CD8-positive, alpha-beta memory T cell (primary cell): ENCODE data around the gene MYO5B. TPM values are rescaled to one million over a fixed set of nuclear protein-coding genes. Genes with fewer than 3 reads are reported as not detected.

Experiments
- CTCF ChIA-PET: fragments of 350-600 bp; sonication (Branson Sonifier 250); formaldehyde crosslinking; loops from one replicate; lab custom pipeline; 2021; ENCODE audit warnings: antibody characterized with exemption; lab: Charles Lee
- POLR2A ChIA-PET: fragments of 350-600 bp; sonication (Branson Sonifier 250); formaldehyde crosslinking; loops from one replicate; lab custom pipeline; 2021; ENCODE audit warnings: antibody characterized with exemption; lab: Charles Lee
- DNase-seq, 5 donors: peaks; one replicate each; pipeline versions ENCODE4 v3.0.0 to v3.0.0-alpha.2; 2020 to 2022; ENCODE audit warnings: mixed read lengths in 1 of 5
- H3K27ac ChIP-seq: one replicate; pipeline ENCODE4 v1.7.0; 2013; ENCODE audit warnings: low read depth, mild to moderate bottlenecking, low read length, moderate library complexity
- H3K27me3 ChIP-seq: 2 replicates; pipeline ENCODE4 v1.7.0; 2013; ENCODE audit warnings: low read length, mild to moderate bottlenecking; ENCODE audit not compliant: insufficient read depth, poor library complexity, severe bottlenecking
- H3K36me3 ChIP-seq: 2 replicates; pipeline ENCODE4 v1.7.0; 2013; ENCODE audit warnings: mild to moderate bottlenecking, low read length, moderate library complexity; ENCODE audit not compliant: insufficient read depth
- H3K4me1 ChIP-seq: 2 replicates; pipeline ENCODE4 v1.7.0; 2013; ENCODE audit warnings: mild to moderate bottlenecking, low read length, moderate library complexity; ENCODE audit not compliant: insufficient read depth
- H3K4me3 ChIP-seq: 2 replicates; pipeline ENCODE4 v1.7.0; 2013; ENCODE audit warnings: mild to moderate bottlenecking, low read length
- H3K9me3 ChIP-seq: 2 replicates; pipeline ENCODE4 v1.7.0; 2013; ENCODE audit warnings: mild to moderate bottlenecking, low read length
- H3K27ac Mint-ChIP-seq, 8 donors: one replicate each; pipeline ENCODE4 v1.8.0; 2020 to 2021; ENCODE audit warnings: mixed read lengths in 8 of 8, mild to moderate bottlenecking in 6 of 8, inconsistent platforms in 3 of 8, moderate library complexity in 3 of 8
- H3K27me3 Mint-ChIP-seq, 2 donors: one replicate each; pipeline ENCODE4 v1.8.0; 2020 to 2021; ENCODE audit warnings: mixed read lengths in 2 of 2, mild to moderate bottlenecking in 1 of 2, moderate library complexity in 1 of 2
- H3K36me3 Mint-ChIP-seq, 3 donors: one replicate each; pipeline ENCODE4 v1.8.0; 2020 to 2021; ENCODE audit warnings: mixed read lengths in 3 of 3, inconsistent platforms in 1 of 3, mild to moderate bottlenecking in 1 of 3
- H3K4me1 Mint-ChIP-seq, 3 donors: one replicate each; pipeline ENCODE4 v1.8.0; 2020 to 2021; ENCODE audit warnings: mixed read lengths in 3 of 3, inconsistent platforms in 1 of 3, mild to moderate bottlenecking in 1 of 3
- H3K4me3 Mint-ChIP-seq, 7 donors: one replicate each; pipeline ENCODE4 v1.8.0; 2020 to 2021; ENCODE audit warnings: mixed read lengths in 7 of 7, mild to moderate bottlenecking in 6 of 7, moderate library complexity in 4 of 7, inconsistent platforms in 2 of 7
- H3K9me3 Mint-ChIP-seq, 5 donors: one replicate each; pipeline ENCODE4 v1.8.0; 2020 to 2022; ENCODE audit warnings: mixed read lengths in 5 of 5, mild to moderate bottlenecking in 3 of 5, moderate library complexity in 2 of 5, inconsistent platforms in 1 of 5
- polyA plus RNA-seq: library from polyadenylated mRNA; unstranded; fragments of 300-500 nt; fragmentation: Illumina TruSeq; gene quantifications from one replicate; pipeline ENCODE4 v1.2.3, GENCODE V29; 2021
- total RNA-seq, 2 experiments: library from RNA; stranded (reverse); gene quantifications; one replicate each; pipeline ENCODE4 v1.2.3, GENCODE V29; 2021

MYO5B gene
- total and polyA plus RNA-seq, 3 experiments from 2014 or later: 0.07 to 0.11 TPM; not detected in 1

DNA sequence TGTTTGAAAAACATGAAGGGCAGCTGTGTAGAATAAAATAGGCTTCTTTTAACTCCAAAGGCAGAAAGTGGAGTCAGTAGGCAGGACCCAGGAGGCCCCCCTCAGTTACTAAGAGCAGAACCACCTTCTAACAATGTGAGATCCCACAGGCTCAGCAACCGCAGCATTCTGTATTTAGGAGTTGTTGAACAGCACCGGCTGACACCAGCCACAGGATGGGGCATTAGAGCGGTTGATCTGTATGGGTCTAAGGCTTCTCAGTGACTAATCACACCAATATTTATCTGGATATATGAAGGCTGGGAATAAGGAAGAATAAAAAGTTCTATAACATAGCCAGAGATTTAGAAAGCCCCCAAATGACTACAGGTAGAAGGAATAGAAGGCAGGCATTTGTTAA, 51.7 kb downstream of the MYO5B start:
- DNase-seq: no peak
- Mint-ChIP-seq H3K36me3 (no peaks in the 10 kb centered on the region), H3K27me3 (peaks cover 21 to 65% of the 10 kb centered on the region in 2 donors), H3K4me1 (no peaks in the 10 kb centered on the region), H3K9me3 (peaks cover 0 to 7% (median 0%) of the 10 kb centered on the region in 5 donors), H3K4me3 (no peak overlapping the region), H3K27ac (no peak overlapping the region)
- Histone ChIP-seq H3K9me3 (no peaks in the 10 kb centered on the region), H3K27ac (no peak overlapping the region), H3K4me3 (no peak overlapping the region), H3K4me1 (no peaks in the 10 kb centered on the region), H3K36me3 (no peaks in the 10 kb centered on the region), H3K27me3 (no peaks in the 10 kb centered on the region)
- POLR2A ChIA-PET: no interaction called here
- CTCF ChIA-PET: no interaction called here

DNA sequence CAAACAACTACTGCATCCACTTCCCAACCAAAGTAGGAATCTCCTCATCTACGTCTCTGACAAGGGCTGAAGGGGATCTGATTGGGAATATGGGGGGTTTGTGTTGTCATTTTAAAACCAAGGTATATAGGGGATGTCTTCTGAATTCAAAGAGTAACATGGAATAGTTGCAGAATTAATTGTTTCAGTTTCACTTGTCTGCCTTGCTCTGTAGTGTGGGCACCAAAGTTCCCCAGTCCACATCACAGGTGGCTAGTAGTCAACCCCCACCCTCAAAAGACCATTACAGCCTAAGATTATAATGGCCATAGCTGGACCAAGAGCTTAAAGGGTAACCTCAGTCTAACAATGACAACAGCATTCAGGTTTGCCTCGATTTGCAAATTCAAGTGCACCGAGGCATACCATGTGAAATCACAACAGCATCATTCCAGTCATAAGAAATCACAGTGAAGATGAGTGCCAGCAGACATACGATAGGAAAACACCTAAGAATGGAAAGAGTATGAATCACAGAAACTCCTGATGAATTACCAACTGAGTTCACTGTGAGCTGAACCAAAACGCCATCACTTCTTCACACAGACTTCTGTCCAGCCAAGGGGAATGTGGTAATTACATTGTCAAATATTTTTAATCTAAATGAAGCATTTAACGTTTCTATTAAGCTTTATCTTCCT, 52.4 kb downstream of the MYO5B start:
- H3K4me1 Mint-ChIP-seq: no peaks in the 10 kb centered on the region
- Histone ChIP-seq H3K36me3 (no peaks in the 10 kb centered on the region), H3K4me3 (no peak overlapping the region), H3K27me3 (no peaks in the 10 kb centered on the region), H3K4me1 (no peaks in the 10 kb centered on the region), H3K27ac (no peak overlapping the region), H3K9me3 (no peaks in the 10 kb centered on the region)
- no peak for DNase-seq
- no peaks in the 10 kb centered on the region for H3K36me3 Mint-ChIP-seq
- H3K9me3 Mint-ChIP-seq: peaks cover 0 to 7% (median 0%) of the 10 kb centered on the region in 5 donors
- no peak overlapping the region for H3K4me3 Mint-ChIP-seq
- POLR2A ChIA-PET: no interaction called here
- CTCF ChIA-PET: no interaction called here
- no peak overlapping the region for H3K27ac Mint-ChIP-seq
- peaks cover 22 to 69% of the 10 kb centered on the region in 2 donors for H3K27me3 Mint-ChIP-seq

DNA sequence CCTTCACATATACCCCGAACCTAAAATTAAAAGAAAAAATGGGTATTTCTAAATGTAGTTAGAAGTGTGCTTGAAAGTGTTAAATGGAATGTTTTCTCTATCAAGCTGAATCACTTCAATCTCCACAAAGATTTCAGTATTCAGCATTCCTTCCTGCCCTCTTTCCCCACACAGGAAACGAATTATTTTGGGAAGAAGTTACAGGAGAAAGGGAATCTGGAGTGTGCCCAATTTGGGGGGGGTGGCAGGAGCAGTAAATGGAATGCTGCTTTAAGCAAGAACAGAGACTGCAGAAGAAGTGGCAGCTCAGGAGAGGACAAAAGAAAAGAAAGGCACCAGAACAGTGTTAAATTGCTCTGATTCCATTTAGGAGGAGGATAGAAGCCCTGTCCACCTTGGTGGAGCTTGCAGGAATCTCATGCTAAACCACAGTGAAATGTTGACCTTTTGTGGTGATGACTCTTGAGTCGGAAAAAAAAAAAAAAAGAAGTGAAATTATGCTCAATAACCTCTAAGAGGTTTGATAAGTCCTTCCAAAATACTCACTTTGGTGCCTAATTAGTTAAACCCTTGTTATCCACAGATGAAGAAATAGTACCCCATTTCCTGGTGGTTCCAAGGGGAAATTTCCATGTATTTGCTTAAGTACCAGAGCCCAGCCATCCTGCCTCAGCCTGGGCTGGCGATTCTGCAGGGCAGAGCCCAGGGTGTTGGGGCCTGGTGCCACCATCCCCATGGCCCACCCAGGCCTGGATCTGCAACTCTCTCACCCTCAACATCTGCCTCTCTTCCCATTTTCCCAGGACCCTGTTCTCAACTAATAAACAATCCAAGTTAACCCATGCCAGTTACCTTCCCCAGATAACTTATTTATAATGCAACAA, 56.5 kb downstream of the MYO5B start:
- no peaks in the 10 kb centered on the region for H3K4me1 Mint-ChIP-seq

GRCh38 chr18:50135903-50136302, 59.0 kb downstream of the MYO5B start:
- POLR2A ChIA-PET: no interaction called here
- peaks cover 17 to 63% of the 10 kb centered on the region in 2 donors for H3K27me3 Mint-ChIP-seq
- H3K4me1 ChIP-seq: no peaks in the 10 kb centered on the region

More for the DNA sequence above, 56.5 kb downstream of the MYO5B start:
- no peak for DNase-seq
- ChIA-PET CTCF (no interaction called here), POLR2A (no interaction called here)
- no peak overlapping the region for H3K27ac Mint-ChIP-seq
- H3K4me3 Mint-ChIP-seq: no peak overlapping the region
- Histone ChIP-seq H3K27me3 (no peaks in the 10 kb centered on the region), H3K27ac (no peak overlapping the region), H3K9me3 (no peaks in the 10 kb centered on the region), H3K4me1 (no peaks in the 10 kb centered on the region), H3K4me3 (no peak overlapping the region), H3K36me3 (no peaks in the 10 kb centered on the region)
- peaks cover 12 to 66% of the 10 kb centered on the region in 2 donors for H3K27me3 Mint-ChIP-seq
- H3K36me3 Mint-ChIP-seq: no peaks in the 10 kb centered on the region
- no peaks in the 10 kb centered on the region for H3K9me3 Mint-ChIP-seq

DNA sequence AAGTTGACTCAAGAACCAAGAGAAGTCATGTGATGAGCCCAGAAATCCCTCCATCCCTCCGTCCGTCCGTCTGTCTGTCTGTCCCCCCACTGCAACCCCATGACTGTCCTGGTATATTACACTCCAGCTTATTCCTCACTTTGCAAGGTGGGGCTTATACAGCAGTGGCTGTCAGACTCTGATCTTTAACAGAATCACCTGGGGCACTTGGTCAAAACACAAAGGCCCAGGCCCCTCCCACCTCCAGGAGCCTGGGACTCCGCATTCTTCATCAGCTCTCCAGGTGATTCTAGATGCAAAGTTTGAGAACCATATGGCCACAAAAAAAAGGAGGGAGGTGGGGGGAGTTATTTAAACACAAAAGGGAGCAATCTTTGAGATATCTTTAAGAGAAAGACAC, 61.4 kb downstream of the MYO5B start:
- Mint-ChIP-seq H3K27me3 (peaks cover 18 to 61% of the 10 kb centered on the region in 2 donors), H3K27ac (peak overlapping the region in 1 of 8 donors; percentile 70), H3K4me3 (no peak overlapping the region), H3K9me3 (no peaks in the 10 kb centered on the region), H3K4me1 (no peaks in the 10 kb centered on the region), H3K36me3 (no peaks in the 10 kb centered on the region)
- Histone ChIP-seq H3K27me3 (peaks cover 4% of the 10 kb centered on the region), H3K4me1 (no peaks in the 10 kb centered on the region), H3K36me3 (no peaks in the 10 kb centered on the region), H3K27ac (no peak overlapping the region), H3K4me3 (no peak overlapping the region), H3K9me3 (no peaks in the 10 kb centered on the region)
- ChIA-PET POLR2A (no interaction called here), CTCF (no interaction called here)
- no peak for DNase-seq

More at GRCh38 chr18:50135903-50136302, 59.0 kb downstream of the MYO5B start:
- no peak for DNase-seq
- Mint-ChIP-seq H3K27ac (no peak overlapping the region), H3K36me3 (no peaks in the 10 kb centered on the region), H3K4me1 (no peaks in the 10 kb centered on the region), H3K9me3 (no peaks in the 10 kb centered on the region), H3K4me3 (no peak overlapping the region)
- peaks cover 4% of the 10 kb centered on the region for H3K27me3 ChIP-seq
- H3K4me3 ChIP-seq: no peak overlapping the region
- no peaks in the 10 kb centered on the region for H3K9me3 ChIP-seq
- no peak overlapping the region for H3K27ac ChIP-seq
- H3K36me3 ChIP-seq: no peaks in the 10 kb centered on the region
- CTCF ChIA-PET: no interaction called here

DNA sequence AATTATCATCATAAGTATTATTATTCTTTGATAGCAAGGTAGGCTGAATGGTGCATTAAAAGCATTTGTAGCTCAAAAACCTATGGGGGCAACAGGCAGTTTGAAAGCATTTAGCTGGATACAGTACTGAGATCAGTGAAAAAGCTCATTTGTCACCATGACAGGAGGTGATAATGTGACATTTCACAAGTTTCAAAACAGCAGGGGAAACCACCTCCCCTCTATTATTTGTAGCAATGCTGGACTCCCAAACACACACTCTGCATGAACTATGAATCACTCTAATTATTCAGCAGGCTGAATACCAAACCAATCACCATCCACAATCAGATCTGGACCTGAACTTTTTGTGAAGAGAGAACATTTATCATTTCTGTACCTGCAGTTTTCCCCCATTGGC, 63.4 kb downstream of the MYO5B start:
- H3K9me3 Mint-ChIP-seq: no peaks in the 10 kb centered on the region
- CTCF ChIA-PET: no interaction called here
- Histone ChIP-seq H3K4me1 (no peaks in the 10 kb centered on the region), H3K27me3 (peaks cover 4% of the 10 kb centered on the region), H3K36me3 (no peaks in the 10 kb centered on the region), H3K9me3 (no peaks in the 10 kb centered on the region), H3K4me3 (no peak overlapping the region), H3K27ac (no peak overlapping the region)
- no peak overlapping the region for H3K4me3 Mint-ChIP-seq
- no peak overlapping the region for H3K27ac Mint-ChIP-seq
- H3K27me3 Mint-ChIP-seq: peaks cover 17 to 60% of the 10 kb centered on the region in 2 donors
- H3K4me1 Mint-ChIP-seq: no peaks in the 10 kb centered on the region
- POLR2A ChIA-PET: no interaction called here
- H3K36me3 Mint-ChIP-seq: no peaks in the 10 kb centered on the region
- DNase-seq: no peak

- Histone ChIP-seq H3K27me3 (peaks cover 4% of the 10 kb centered on the region), H3K9me3 (no peaks in the 10 kb centered on the region), H3K27ac (no peak overlapping the region), H3K4me3 (no peak overlapping the region), H3K36me3 (no peaks in the 10 kb centered on the region), H3K4me1 (no peaks in the 10 kb centered on the region)
- no peaks in the 10 kb centered on the region for H3K36me3 Mint-ChIP-seq
- H3K27ac Mint-ChIP-seq: no peak overlapping the region
- no peaks in the 10 kb centered on the region for H3K9me3 Mint-ChIP-seq
- ChIA-PET CTCF (no interaction called here), POLR2A (no interaction called here)
- H3K4me1 Mint-ChIP-seq: no peaks in the 10 kb centered on the region
- H3K4me3 Mint-ChIP-seq: no peak overlapping the region
- no peak for DNase-seq
- H3K27me3 Mint-ChIP-seq: peaks cover 16 to 50% of the 10 kb centered on the region in 2 donors
These were observed 66.3 kb downstream of the MYO5B start for GRCh38 chr18:50128506-50129271.
